H1 (cell line): ENCODE results near the gene NT5C3B. TPM values are rescaled to one million over a fixed set of nuclear protein-coding genes. Genes with fewer than 3 reads are reported as not detected.

Source experiments
- BACH1 ChIP-seq: IDR thresholded peaks from 2 replicates; pipeline ENCODE4 v1.6.1; 2012; ENCODE audit warnings: low read length, improper control_type of control experiment
- EGR1 ChIP-seq: IDR thresholded peaks from 2 replicates; pipeline ENCODE4 v1.6.1; 2011; ENCODE audit warnings: low read depth, low read length, borderline replicate concordance
- EP300 ChIP-seq, 2 experiments: IDR thresholded peaks; 1 replicate in 1 of 2; 2 replicates in 1 of 2; pipeline ENCODE4 v1.6.1; 2011 to 2012; ENCODE audit warnings: low read depth in 2 of 2, low read length in 2 of 2, mild to moderate bottlenecking in 2 of 2, borderline replicate concordance in 1 of 2, inconsistent platforms in 1 of 2, moderate library complexity in 1 of 2
- GTF2F1 ChIP-seq: IDR thresholded peaks from 2 replicates; pipeline ENCODE4 v1.6.1; 2012; ENCODE audit warnings: low read depth, low read length, improper control_type of control experiment, borderline replicate concordance
- HDAC6 ChIP-seq: IDR thresholded peaks from one replicate; pipeline ENCODE4 v1.7.1; 2012; ENCODE audit warnings: low read depth, mild to moderate bottlenecking, inconsistent platforms, low read length, moderate library complexity
- RAD21 ChIP-seq, 2 experiments: IDR thresholded peaks in 1 of 2; conservative IDR thresholded peaks in 1 of 2; 2 replicates each; pipeline ENCODE4 v1.6.1; 2011; ENCODE audit warnings: low read depth in 2 of 2, low read length in 2 of 2, improper control_type of control experiment in 1 of 2, inconsistent platforms in 1 of 2, mild to moderate bottlenecking in 1 of 2, moderate library complexity in 1 of 2
- RXRA ChIP-seq: IDR thresholded peaks from 2 replicates; pipeline ENCODE4 v1.6.1; 2011; ENCODE audit warnings: low read depth, mild to moderate bottlenecking, low read length, moderate library complexity; ENCODE audit not compliant: insufficient read depth
- SIN3A ChIP-seq, 2 experiments: IDR thresholded peaks in 1 of 2; conservative IDR thresholded peaks in 1 of 2; 2 replicates each; pipeline ENCODE4 v1.6.1; 2011 to 2012; ENCODE audit warnings: low read length in 2 of 2, improper control_type of control experiment in 1 of 2, low read depth in 1 of 2, mild to moderate bottlenecking in 1 of 2
- SIRT6 ChIP-seq: IDR thresholded peaks from one replicate; pipeline ENCODE4 v1.7.1; 2012; ENCODE audit warnings: low read length, inconsistent platforms
- SIX5 ChIP-seq: IDR thresholded peaks from 2 replicates; pipeline ENCODE4 v1.6.1; 2011; ENCODE audit warnings: mild to moderate bottlenecking, low read depth, low read length
- SP4 ChIP-seq: IDR thresholded peaks from 2 replicates; pipeline ENCODE4 v1.6.1; 2012; ENCODE audit warnings: low read length, inconsistent platforms
- TAF1 ChIP-seq: IDR thresholded peaks from 2 replicates; pipeline ENCODE4 v1.6.1; 2011; ENCODE audit warnings: mild to moderate bottlenecking, low read depth, low read length
- USF2 ChIP-seq: IDR thresholded peaks from 2 replicates; pipeline ENCODE4 v1.6.1; 2011; ENCODE audit warnings: low read length, improper control_type of control experiment
- YY1 ChIP-seq: IDR thresholded peaks from 2 replicates; pipeline ENCODE4 v1.6.1; 2011; ENCODE audit warnings: low read depth, mild to moderate bottlenecking, low read length
- polyA plus RNA-seq, 7 experiments: library from polyadenylated mRNA; depleted of rRNA in 3 of 7; stranded (reverse) in 5 of 7; unstranded in 2 of 7; fragments of >200 nt in 5 of 7; fragments of 200-250 nt in 2 of 7; gene quantifications; 1 replicate in 5 of 7; 2 replicates in 1 of 7; 4 replicates in 1 of 7; pipeline versions ENCODE4 v1.2.1 to v1.2.3, GENCODE V29; 2011 to 2013; ENCODE audit warnings: missing spikeins in 2 of 7, mixed read lengths in 2 of 7
- total RNA-seq: library from RNA; stranded (reverse); fragmentation: NEBNext Ultra II Directional; extraction: Animal tissue kit (Norgen Biotek cat#: 25700); gene quantifications from 2 replicates; pipeline ENCODE4 v1.2.1, GENCODE V29; 2021

The NT5C3B gene
- total and polyA plus RNA-seq, 2 of the 8 experiments (the other 6 are each of a cell fraction or from before 2014, with no cell fraction given) = 68.7 to 94.5 TPM

GRCh38 chr17:41800601-41801373, 35.2 kb downstream of the NT5C3B start (continued):
- TF ChIP-seq SIN3A (conservative IDR thresholded peaks at IDR 0.05 in 1 of 2, IDR thresholded peaks at IDR 0.05 in 1 of 2; ENCODE audit: low read depth in 1 of 2, low read length in 2 of 2) = no peak
- no peak for TF ChIP-seq BACH1
- TF ChIP-seq SIRT6 = no peak
- no peak for TF ChIP-seq YY1
- TF ChIP-seq GTF2F1 = no peak
- TF ChIP-seq RAD21 (IDR thresholded peaks at IDR 0.05 in 1 of 2, conservative IDR thresholded peaks at IDR 0.05 in 1 of 2; ENCODE audit: low read depth in 2 of 2, low read length in 2 of 2) = no peak
- no peak for TF ChIP-seq EGR1
- no peak for TF ChIP-seq HDAC6
- TF ChIP-seq TAF1 = no peak
- TF ChIP-seq SIX5 = no peak
- TF ChIP-seq EP300 (IDR thresholded peaks at IDR 0.05; ENCODE audit: borderline replicate concordance in 1 of 2, low read depth in 2 of 2, low read length in 2 of 2) = no peak
- TF ChIP-seq USF2 = no peak
- no peak for TF ChIP-seq RXRA
- TF ChIP-seq SP4 = no peak
